GM18507 (cell line): Measurements from ENCODE around the gene IFNK.

ENCODE experiments used
- DNase-seq: peaks from one replicate; pipeline ENCODE4 v3.0.0; 2011; ENCODE audit warnings: low read depth; ENCODE audit not compliant: insufficient read length; ENCODE audit errors: extremely low spot score
- FAIRE-seq: peaks from 2 replicates; lab custom pipeline; 2011; peaks lifted over from hg19 to GRCh38; lab: Jason Lieb, UNC

IFNK gene

GRCh38 chr9:27565696-27566095 is 41.6 kb downstream of the IFNK start:
- DNase-seq (no peak), FAIRE-seq (no peak)

- no peak for FAIRE-seq
These were observed 42.0 kb downstream of the IFNK start for GRCh38 chr9:27566118-27566517.

GRCh38 chr9:27569406-27569805 is 45.3 kb downstream of the IFNK start:
- no peak for FAIRE-seq

More at GRCh38 chr9:27566118-27566517, 42.0 kb downstream of the IFNK start:
- no peak for DNase-seq

GRCh38 chr9:27571011-27571410 is 46.9 kb downstream of the IFNK start:
- FAIRE-seq, result no peak

More at GRCh38 chr9:27569406-27569805, 45.3 kb downstream of the IFNK start:
- DNase-seq, result no peak

GRCh38 chr9:27572061-27572460 is 48.0 kb downstream of the IFNK start:
- FAIRE-seq, result no peak
- no peak for DNase-seq

More at GRCh38 chr9:27571011-27571410, 46.9 kb downstream of the IFNK start:
- no peak for DNase-seq

- peak; percentile 2 for DNase-seq
- peak; percentile 79 for FAIRE-seq
These were observed 48.5 kb downstream of the IFNK start for GRCh38 chr9:27572566-27572917.

GRCh38 chr9:27572918-27573633 is 49.0 kb downstream of the IFNK start, which contains the start of gene C9orf72:
Gene C9orf72, minus strand, starts transcription at chr9:27573481. Its CDS starts 6,361 bp downstream, at chr9:27567120.
- FAIRE-seq (no peak), DNase-seq (peak; percentile 57)

GRCh38 chr9:27573634-27574590 is 49.8 kb downstream of the IFNK start:
- DNase-seq (peak; percentile 80), FAIRE-seq (peak; percentile 100)
